ENCODE results near the gene PLA2G2D. TPM values are rescaled to one million over a fixed set of nuclear protein-coding genes. Genes with fewer than 3 reads are reported as not detected.

Gene PLA2G2D
- total RNA-seq, 1 donor, result not detected

DNA sequence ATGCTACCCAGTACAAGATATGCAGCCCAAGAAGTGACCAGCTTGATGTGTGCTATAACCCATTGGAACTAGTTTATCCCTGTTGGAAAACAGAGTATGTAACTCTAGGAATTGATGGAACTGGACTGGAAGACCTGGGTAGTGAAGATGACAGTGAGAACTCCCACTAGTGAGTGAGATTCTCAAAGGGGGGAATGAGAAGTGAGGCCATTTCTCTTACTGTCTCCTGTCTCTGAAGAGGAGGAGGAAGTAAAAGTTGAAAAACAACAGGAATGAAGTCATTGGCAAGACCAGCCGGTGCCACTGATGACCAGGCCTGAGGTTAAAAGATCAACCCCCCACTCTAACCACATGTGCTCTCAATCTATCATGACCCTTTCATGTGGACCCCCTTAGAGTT lies 40.7 kb upstream of the PLA2G2D start:
- TF ChIP-seq, protein P1, sequence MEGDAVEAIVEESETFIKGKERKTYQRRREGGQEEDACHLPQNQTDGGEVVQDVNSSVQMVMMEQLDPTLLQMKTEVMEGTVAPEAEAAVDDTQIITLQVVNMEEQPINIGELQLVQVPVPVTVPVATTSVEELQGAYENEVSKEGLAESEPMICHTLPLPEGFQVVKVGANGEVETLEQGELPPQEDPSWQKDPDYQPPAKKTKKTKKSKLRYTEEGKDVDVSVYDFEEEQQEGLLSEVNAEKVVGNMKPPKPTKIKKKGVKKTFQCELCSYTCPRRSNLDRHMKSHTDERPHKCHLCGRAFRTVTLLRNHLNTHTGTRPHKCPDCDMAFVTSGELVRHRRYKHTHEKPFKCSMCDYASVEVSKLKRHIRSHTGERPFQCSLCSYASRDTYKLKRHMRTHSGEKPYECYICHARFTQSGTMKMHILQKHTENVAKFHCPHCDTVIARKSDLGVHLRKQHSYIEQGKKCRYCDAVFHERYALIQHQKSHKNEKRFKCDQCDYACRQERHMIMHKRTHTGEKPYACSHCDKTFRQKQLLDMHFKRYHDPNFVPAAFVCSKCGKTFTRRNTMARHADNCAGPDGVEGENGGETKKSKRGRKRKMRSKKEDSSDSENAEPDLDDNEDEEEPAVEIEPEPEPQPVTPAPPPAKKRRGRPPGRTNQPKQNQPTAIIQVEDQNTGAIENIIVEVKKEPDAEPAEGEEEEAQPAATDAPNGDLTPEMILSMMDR (IDR thresholded peaks at IDR 0.05; ENCODE audit: insufficient read depth, low read depth, low read length), result no peak
- DNase-seq (ENCODE audit: low read depth), result peak; percentile 27
- no peak overlapping the region for H3K4me3 ChIP-seq (ENCODE audit: low read depth, low read length)

DNA sequence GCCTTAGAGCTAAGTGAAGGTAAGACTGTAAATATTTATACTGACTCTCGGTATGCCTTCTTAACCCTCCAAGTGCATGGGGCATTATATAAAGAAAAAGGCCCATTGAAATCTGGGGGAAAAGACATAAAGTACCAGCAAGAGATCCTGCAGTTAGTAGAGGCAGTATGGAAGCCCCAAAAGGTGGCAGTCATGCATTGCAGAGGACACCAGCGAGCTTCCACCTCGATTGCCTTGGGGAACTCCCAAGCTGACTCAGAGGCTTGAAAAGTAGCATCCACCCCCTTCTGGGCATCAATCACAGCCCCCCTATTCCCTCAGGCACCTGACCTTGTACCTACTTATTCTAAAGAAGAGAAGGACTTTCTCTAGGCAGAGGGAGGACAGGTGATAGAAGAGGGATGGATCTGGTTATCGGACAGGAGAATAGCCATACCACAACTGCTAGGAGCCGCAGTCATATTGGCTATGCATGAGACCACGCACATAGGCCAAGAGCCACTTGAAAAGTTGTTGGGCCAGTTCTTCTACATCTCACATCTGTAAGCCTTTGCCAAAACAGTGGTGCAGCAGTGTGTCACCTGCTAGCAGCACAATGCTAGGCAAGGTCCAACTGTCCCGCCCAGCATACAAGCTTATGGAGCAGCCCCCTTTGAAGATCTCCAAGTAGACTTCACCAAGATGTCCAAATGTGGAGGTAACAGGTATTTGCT lies 39.2 kb upstream of the PLA2G2D start:
- TF ChIP-seq, protein P1 (IDR thresholded peaks at IDR 0.05; ENCODE audit: insufficient read depth, low read depth, low read length), result no peak
- no peak overlapping the region for H3K4me3 ChIP-seq (ENCODE audit: low read depth, low read length)
- no peak for DNase-seq (ENCODE audit: low read depth)

DNA sequence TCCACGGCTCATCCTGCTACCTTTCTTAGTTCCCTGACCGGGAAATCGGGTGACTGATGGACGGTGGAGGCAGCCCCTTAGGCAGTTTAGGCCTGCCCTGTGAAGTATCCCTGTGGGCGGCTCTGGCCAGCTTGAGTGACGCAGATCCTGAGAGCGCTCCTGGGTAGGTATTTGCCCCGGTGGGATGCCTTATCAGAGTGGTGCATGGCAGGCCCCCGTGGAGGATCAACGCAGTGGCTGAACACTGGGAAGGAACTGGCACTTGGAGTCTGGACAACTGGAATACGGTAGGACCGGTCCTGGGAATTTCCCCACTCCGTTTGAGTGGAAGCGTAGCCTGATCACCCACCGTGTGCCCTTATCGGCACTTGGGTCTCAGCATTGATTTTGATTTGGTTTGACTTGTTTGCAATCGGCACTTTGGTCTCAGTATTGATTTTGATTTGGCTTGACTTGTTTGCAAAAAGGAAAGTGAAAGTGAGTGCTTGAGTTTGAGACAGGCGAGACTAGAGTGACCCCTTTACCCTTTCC lies 35.0 kb upstream of the PLA2G2D start:
- peak overlapping the region; percentile 40 for H3K4me3 ChIP-seq (ENCODE audit: low read depth, low read length)
- DNase-seq (ENCODE audit: low read depth), result peak; percentile 19
- TF ChIP-seq, protein P1 (IDR thresholded peaks at IDR 0.05; ENCODE audit: insufficient read depth, low read depth, low read length), result no peak

DNA sequence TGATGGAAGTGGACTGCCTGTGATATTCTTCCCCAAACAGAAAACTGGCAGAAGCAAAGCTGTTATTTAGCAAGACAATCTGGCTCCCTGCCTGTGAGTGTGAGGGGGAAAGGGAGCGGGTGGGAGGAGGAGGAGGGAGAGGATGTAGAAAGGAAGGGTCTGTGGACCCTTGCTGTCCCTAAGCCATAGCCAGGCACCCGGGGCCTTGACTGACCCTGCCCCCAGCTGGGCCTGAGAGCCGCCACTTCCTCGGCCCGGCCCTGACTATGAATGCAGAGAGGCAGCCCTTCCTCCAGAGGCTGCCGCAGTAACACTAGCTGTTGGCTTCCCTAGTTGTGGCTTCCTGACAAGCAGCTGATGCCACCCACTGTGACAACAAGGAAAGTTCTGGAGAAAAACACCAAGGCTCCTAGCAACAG lies 33.7 kb upstream of the PLA2G2D start:
- H3K4me3 ChIP-seq (ENCODE audit: low read depth, low read length), result no peak overlapping the region
- no peak for DNase-seq (ENCODE audit: low read depth)
- TF ChIP-seq, protein P1 (IDR thresholded peaks at IDR 0.05; ENCODE audit: insufficient read depth, low read depth, low read length), result no peak

DNA sequence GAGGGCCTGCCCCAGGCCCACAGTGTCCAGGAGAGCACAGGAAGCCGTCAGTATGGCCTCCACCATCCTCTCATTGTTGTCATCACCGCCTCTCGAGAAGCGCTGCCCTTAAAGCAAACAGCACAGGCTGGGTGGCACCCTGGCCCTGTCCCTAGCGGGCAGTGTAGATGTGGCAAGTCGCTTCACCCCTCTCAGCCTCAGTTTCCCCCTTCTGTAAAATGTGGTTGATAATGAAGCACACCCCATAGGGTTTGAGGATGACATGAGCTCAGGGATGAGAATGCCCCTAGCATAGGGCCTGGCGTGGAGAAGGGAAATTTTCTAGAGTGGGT lies 33.2 kb upstream of the PLA2G2D start:
- no peak for DNase-seq (ENCODE audit: low read depth)
- TF ChIP-seq, protein P1 (IDR thresholded peaks at IDR 0.05; ENCODE audit: insufficient read depth, low read depth, low read length), result peak; percentile 2

DNA sequence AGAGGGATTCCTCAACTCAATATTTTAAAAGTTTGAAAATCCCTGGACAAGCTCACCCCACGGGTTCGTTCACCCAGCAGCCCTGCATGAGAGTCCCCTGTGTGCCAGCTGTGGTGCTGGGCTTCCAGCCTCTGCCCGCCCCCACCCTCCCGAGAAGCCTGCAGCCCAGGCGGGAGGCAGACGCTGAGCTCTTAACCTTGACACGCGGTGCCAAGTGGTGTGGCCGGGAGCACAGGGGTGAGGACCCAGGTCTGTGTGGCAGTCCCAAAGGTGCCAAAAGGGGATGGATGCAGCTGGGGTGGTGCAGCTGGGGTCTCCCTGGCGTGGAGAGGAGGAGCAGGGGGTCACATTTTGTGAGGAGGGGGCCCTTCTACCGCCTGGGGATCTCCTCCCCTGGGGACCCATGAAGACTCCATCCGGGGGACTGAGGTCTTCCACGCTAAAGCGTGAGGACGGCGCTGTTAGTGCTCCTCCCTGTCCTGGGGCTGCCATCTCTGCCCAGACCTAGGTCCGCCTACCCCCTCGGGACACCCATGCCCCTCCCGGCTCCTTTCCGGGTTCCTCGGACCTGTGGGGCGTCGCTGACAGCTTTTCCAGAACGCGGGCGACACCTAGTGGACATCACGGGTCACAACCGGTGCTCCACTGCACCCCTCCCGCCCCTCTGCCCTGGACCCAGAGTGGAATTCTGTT lies 32.7 kb upstream of the PLA2G2D start:
- H3K4me3 ChIP-seq (ENCODE audit: low read depth, low read length), result peak overlapping the region; percentile 58
- DNase-seq (ENCODE audit: low read depth), result peak; percentile 60

More for the DNA sequence above, 33.2 kb upstream of the PLA2G2D start:
- H3K4me3 ChIP-seq (ENCODE audit: low read depth, low read length), result no peak overlapping the region

More for the DNA sequence above, 32.7 kb upstream of the PLA2G2D start:
- TF ChIP-seq, protein P1 (IDR thresholded peaks at IDR 0.05; ENCODE audit: insufficient read depth, low read depth, low read length), result peak; percentile 70

Measured in fibroblast of villous mesenchyme (primary cell).